Iris pigment epithelial cell (primary cell): ENCODE data around the gene AK5.
"Not testable (repeated sequence)": the region's sequence is repeated elsewhere in the genome, so short reads cannot be mapped to it uniquely, and the experiment has no call there.

Experiments
- DNase-seq: peaks from one replicate; pipeline ENCODE4 v3.0.0-alpha.2; 2011; ENCODE audit warnings: low read depth

AK5 gene

GRCh38 chr1:77400781-77401180 lies 119.0 kb downstream of the AK5 start:
- DNase-seq = peak; percentile 39

- no peak for DNase-seq
Observed at GRCh38 chr1:77401384-77401783, 119.6 kb downstream of the AK5 start.

- no peak for DNase-seq
Observed at GRCh38 chr1:77405186-77405585, 123.4 kb downstream of the AK5 start.

GRCh38 chr1:77406661-77407060 lies 124.8 kb downstream of the AK5 start:
- DNase-seq = no peak

- DNase-seq = peak; percentile 34
Observed at GRCh38 chr1:77407738-77408375, 126.0 kb downstream of the AK5 start.

GRCh38 chr1:77408933-77409332 lies 127.1 kb downstream of the AK5 start:
- DNase-seq = not testable (repeated sequence)

- peak; percentile 46 for DNase-seq
Observed at GRCh38 chr1:77412069-77412819, 130.4 kb downstream of the AK5 start.

- DNase-seq = no peak
Observed at GRCh38 chr1:77412820-77413530, 131.2 kb downstream of the AK5 start.

GRCh38 chr1:77413541-77414335 lies 131.9 kb downstream of the AK5 start:
- no peak for DNase-seq

GRCh38 chr1:77415579-77415978 lies 133.8 kb downstream of the AK5 start:
- no peak for DNase-seq

- DNase-seq = peak; percentile 40
Observed at GRCh38 chr1:77416692-77417450, 135.1 kb downstream of the AK5 start.

GRCh38 chr1:77418055-77418454 lies 136.2 kb downstream of the AK5 start:
- DNase-seq = not testable (repeated sequence)

- no peak for DNase-seq
Observed at GRCh38 chr1:77421504-77422233, 139.8 kb downstream of the AK5 start.

GRCh38 chr1:77424236-77424635 lies 142.4 kb downstream of the AK5 start:
- DNase-seq = peak; percentile 73

GRCh38 chr1:77428068-77428467 lies 146.2 kb downstream of the AK5 start:
- DNase-seq = no peak

- DNase-seq = peak; percentile 62
Observed at GRCh38 chr1:77430966-77431690, 149.3 kb downstream of the AK5 start.

- DNase-seq = no peak
Observed at GRCh38 chr1:77433934-77434333, 152.1 kb downstream of the AK5 start.

GRCh38 chr1:77434967-77435366 lies 153.1 kb downstream of the AK5 start:
- no peak for DNase-seq

- peak; percentile 85 for DNase-seq
Observed at GRCh38 chr1:77438236-77438913, 156.6 kb downstream of the AK5 start.
